Ovary (tissue), 3 donors: Measurements from ENCODE around the gene B3GALT5.

Source experiments
- CTCF ChIP-seq, 3 donors: fragments of 450-650 bp in 2 of 3; fragments of 200-600 bp in 1 of 3; IDR thresholded peaks; one replicate each; pipeline versions ENCODE4 v1.5.1 to v1.8.0; 2016 to 2022; ENCODE audit warnings: antibody characterized with exemption in 3 of 3, mild to moderate bottlenecking in 1 of 3
- POLR2A ChIP-seq: fragments of 450-650 bp; IDR thresholded peaks from one replicate; pipeline ENCODE4 v1.6.1; 2017; ENCODE audit warnings: antibody characterized with exemption, mild to moderate bottlenecking, moderate library complexity
- donor health status: DM: no; HTN: no; CAD: no.

- no peak for TF ChIP-seq CTCF (IDR thresholded peaks at IDR 0.05)
- no peak for TF ChIP-seq POLR2A
Measured at GRCh38 chr21:39669485-39669884, 56.7 kb downstream of the B3GALT5 start.
